MCF 10A (cell line): ENCODE results near the gene ATG9B. TPM values are rescaled to one million over a fixed set of nuclear protein-coding genes. Genes with fewer than 3 reads are reported as not detected.

Experiments used
- BruUV-seq: library from RNA; stranded (reverse); fragments of 400-500 nt; replicated peaks from 2 replicates; lab custom pipeline; 2021; lab: Mats Ljungman, UMichigan
- CTCF ChIA-PET: fragments of 300-600 bp; sonication (Branson Sonifier 250); formaldehyde crosslinking; extraction: SDS; loops from one replicate; lab custom pipeline; 2021; ENCODE audit warnings: antibody characterized with exemption, inconsistent platforms; lab: Yijun Ruan, JAX
- POLR2A ChIA-PET: fragments of 300-600, 350-650 bp; sonication (Branson Sonifier 250); formaldehyde crosslinking; extraction: SDS; loops from one replicate; lab custom pipeline; 2020; ENCODE audit warnings: antibody characterized with exemption, inconsistent platforms; lab: Yijun Ruan, JAX
- DNase-seq: peaks from one replicate; pipeline ENCODE4 v3.0.0-alpha.2; 2018; ENCODE audit not compliant: unreplicated experiment
- H3K27ac Mint-ChIP-seq: one replicate; pipeline ENCODE4 v1.8.0; 2022; ENCODE audit warnings: mild to moderate bottlenecking, low read depth, mixed read lengths; ENCODE audit not compliant: unreplicated experiment
- H3K27me3 Mint-ChIP-seq: one replicate; pipeline ENCODE4 v1.8.0; 2022; ENCODE audit warnings: mixed read lengths; ENCODE audit not compliant: insufficient read depth, unreplicated experiment
- H3K36me3 Mint-ChIP-seq: one replicate; pipeline ENCODE4 v1.8.0; 2022; ENCODE audit warnings: mild to moderate bottlenecking, moderate library complexity, mixed read lengths; ENCODE audit not compliant: insufficient read depth, unreplicated experiment
- H3K4me1 Mint-ChIP-seq: one replicate; pipeline ENCODE4 v1.8.0; 2022; ENCODE audit warnings: mixed read lengths; ENCODE audit not compliant: insufficient read depth, unreplicated experiment
- H3K4me3 Mint-ChIP-seq: one replicate; pipeline ENCODE4 v1.8.0; 2022; ENCODE audit warnings: mild to moderate bottlenecking, moderate library complexity, mixed read lengths; ENCODE audit not compliant: unreplicated experiment
- H3K9me3 Mint-ChIP-seq: one replicate; pipeline ENCODE4 v1.8.0; 2022; ENCODE audit warnings: mixed read lengths; ENCODE audit not compliant: unreplicated experiment
- CTCF ChIP-seq: fragments of 200-600 bp; IDR thresholded peaks from one replicate; pipeline ENCODE4 v1.8.0; 2022; ENCODE audit warnings: antibody characterized with exemption, mild to moderate bottlenecking; ENCODE audit not compliant: unreplicated experiment
- intact Hi-C: fragments of 100-400 bp; cut with micrococcal nuclease; formaldehyde crosslinking; loops from 2 replicates; pipeline ENCODE4 v1.14.1; 2022
- total RNA-seq: library from RNA; stranded (reverse); gene quantifications from 2 replicates; pipeline ENCODE4 v1.2.3, GENCODE V29; 2022

Gene ATG9B
- total RNA-seq, 1 experiment from 2014 or later = 0.12 TPM

DNA sequence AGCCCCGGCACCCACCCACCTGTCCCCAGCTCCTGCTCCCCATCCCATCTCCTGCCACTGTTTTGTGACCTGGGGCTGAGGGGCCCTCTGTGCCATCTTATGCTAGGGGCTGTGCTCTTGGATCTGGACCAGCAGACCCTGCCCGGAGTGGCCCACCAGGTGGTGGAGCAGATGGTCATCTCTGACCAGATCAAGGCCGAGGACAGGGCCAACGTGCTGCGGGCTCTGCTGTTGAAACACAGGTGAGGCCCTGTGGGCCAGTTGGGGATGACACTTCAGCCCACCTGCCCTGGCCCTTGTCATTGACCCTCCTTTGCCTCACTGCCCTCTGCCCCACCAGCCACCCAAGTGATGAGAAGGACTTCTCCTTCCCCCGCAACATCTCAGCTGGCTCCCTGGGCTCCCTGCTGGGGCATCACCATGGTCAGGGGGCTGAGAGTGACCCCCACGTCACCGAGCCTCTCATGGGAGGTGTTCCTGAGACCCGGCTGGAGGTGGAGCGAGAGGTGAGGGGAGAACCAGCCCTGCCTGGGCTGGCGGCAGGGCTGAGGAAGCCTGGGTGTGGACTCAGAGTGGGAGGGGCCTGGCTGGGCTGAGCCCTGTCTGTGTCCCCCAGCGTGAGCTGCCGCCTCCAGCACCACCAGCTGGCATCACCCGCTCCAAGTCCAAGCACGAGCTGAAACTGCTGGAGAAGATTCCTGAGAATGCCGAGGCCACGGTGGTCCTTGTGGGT lies 45.7 kb upstream of the ATG9B start:
- Mint-ChIP-seq H3K9me3 (no peaks in the 10 kb centered on the region), H3K27me3 (no peaks in the 10 kb centered on the region), H3K4me3 (no peak overlapping the region), H3K4me1 (no peaks in the 10 kb centered on the region), H3K27ac (no peak overlapping the region), H3K36me3 (peaks cover 76% of the 10 kb centered on the region)
- intact Hi-C loops = no loop called here
- TF ChIP-seq CTCF = no peak
- ChIA-PET CTCF (interaction anchor here (0.8 kb wide), 1 partner anchor 46 kb away, joined by 3 read pairs; no protein-coding TSS in a partner anchor), POLR2A (no interaction called here)
- no TSS peak for BruUV-seq
- DNase-seq = no peak

DNA sequence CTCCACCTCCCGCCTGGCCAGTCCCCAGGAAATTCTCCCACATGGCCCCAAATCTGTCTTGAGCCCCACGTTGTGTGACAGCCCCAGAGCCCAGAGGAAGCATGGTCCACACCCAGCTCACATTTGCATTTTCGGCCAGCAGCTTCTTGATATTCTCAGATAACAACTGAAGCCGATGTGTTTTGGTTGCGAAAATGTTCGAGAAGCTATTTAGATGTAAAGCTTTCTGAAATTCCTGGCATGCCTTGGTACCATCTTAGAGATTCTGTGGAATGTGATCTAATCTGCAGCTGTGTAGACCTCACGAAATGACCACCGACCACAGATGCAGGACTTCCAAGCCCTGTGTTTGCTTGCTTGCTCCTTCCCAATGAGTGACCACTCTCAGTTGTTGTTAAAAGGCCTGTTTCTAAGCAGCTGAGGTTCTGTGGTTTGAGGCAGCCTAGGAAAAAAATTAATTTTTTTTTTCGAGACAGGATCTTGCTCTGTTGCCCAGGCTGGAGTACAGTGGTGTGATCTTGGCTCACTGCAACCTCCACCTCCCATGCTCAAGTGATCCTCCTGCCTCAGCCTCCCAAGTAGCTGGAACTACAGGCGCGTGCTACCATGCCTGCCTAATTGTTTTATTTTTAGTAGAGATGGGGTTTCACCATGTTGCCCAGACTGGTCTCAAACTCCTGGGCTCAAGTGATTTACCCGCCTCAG lies 43.9 kb upstream of the ATG9B start:
- CTCF ChIA-PET = interaction anchor here (0.9 to 1.5 kb wide), 4 partner anchors 23 to 44 kb away, joined by 3 to 12 read pairs (median 3); partner anchors contain the start of gene ABCB8
- no TSS peak for BruUV-seq
- POLR2A ChIA-PET = interaction anchor here (0.7 to 1.2 kb wide), 3 partner anchors 10 to 26 kb away, joined by 3 read pairs; partner anchors contain the start of gene CDK5

DNA sequence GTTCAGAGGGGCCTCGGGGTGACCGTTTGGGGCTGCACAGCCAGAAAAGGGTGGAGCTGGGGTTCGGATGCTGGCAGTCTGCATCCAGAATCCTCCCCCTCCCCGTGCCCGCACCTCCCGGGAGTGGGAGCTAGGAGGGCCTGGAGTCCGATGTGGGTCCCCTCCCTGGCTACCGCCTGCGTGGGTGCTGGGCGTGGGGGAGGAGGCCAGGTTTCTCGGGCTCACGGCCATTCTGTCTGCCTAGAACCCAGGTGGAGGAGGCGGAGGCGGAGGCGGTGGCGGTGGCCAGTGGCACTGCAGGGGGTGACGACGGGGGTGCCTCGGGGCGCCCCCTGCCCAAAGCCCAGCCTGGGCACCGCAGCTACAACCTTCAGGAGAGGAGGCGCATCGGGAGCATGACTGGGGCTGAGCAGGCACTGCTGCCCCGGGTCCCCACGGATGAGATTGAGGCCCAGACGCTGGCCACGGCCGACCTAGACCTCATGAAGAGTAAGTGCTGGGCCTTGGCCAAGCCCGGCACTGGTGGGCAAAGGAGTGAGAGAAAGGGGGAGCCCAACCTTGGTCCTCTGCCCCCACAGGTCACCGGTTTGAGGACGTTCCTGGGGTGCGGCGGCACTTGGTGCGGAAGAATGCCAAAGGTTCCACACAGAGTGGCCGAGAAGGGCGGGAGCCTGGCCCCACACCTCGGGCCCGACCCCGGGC lies 42.1 kb upstream of the ATG9B start:
- Mint-ChIP-seq H3K27ac (no peak overlapping the region), H3K9me3 (no peaks in the 10 kb centered on the region), H3K4me1 (peaks cover 11% of the 10 kb centered on the region), H3K36me3 (peaks cover 71% of the 10 kb centered on the region), H3K27me3 (no peaks in the 10 kb centered on the region), H3K4me3 (no peak overlapping the region)
- DNase-seq = no peak
- POLR2A ChIA-PET = no interaction called here
- intact Hi-C loops = no loop called here
- BruUV-seq = no TSS peak
- TF ChIP-seq CTCF = no peak
- CTCF ChIA-PET = interaction anchor here (0.5 to 1.1 kb wide), 4 partner anchors 9 to 1893 kb away, joined by 4 read pairs; partner anchors contain the start of gene CDK5

More for the DNA sequence above, 43.9 kb upstream of the ATG9B start:
- H3K4me3 Mint-ChIP-seq = no peak overlapping the region
- H3K27ac Mint-ChIP-seq = no peak overlapping the region
- H3K27me3 Mint-ChIP-seq = no peaks in the 10 kb centered on the region
- H3K4me1 Mint-ChIP-seq = peaks cover 4% of the 10 kb centered on the region
- intact Hi-C loops = no loop called here
- TF ChIP-seq CTCF = no peak
- H3K36me3 Mint-ChIP-seq = peaks cover 77% of the 10 kb centered on the region
- no peaks in the 10 kb centered on the region for H3K9me3 Mint-ChIP-seq
- no peak for DNase-seq
